AG08396 (cell line): ENCODE measurements around the gene HSPA1A.
A peak's percentile ranks its signal among the peaks of the same experiment; 100 is the strongest.
"Not testable (repeated sequence)": the region's sequence is repeated elsewhere in the genome, so short reads cannot be mapped to it uniquely, and the experiment has no call there.

Source experiments
- DNase-seq: peaks from one replicate; pipeline ENCODE4 v3.0.0; 2012; ENCODE audit warnings: low spot score, mixed read lengths

The HSPA1A gene

DNA sequence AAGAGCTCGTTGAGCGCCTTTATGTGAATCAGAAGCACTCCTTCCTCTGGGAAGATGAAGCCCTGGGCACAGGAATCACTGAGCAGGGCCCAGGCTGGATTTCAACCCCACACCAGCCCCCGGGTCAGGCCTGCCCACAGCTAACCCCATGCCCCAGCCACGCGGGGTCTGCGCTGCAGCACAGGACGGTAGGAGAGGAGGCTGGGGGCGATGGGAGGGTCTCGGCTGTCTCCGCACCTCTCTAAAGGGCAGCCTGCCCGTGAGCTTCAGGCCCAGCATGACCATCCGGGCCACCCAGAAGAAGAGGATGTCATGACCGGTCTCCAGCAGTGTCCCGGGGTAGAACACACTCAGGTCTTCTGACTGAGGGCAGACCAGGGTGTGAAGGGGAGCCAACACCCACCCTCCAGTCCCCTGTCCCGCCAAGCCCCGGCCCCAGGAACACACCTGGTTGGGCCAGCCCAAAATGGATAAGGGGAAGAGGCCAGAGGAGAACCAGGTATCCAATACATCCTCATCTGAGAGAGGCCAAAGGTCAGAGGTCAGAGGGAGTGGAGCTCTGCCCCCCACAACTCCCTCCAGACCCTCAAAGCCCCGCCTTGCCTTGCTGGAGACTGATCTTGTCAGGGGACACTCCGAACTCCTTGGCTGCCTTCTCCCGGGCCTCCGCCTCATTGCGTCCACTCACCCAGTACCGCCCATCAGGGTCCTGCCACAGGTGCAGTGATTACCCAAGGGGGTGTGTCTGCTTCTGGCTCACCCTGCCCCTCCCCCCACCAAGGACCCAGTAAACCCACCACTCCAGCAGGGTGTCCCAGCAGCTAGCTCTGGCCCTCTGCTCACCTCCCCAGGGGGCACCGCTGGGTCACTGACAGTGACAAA is 33.9 kb upstream of the HSPA1A start:
- no peak for DNase-seq

GRCh38 chr6:31782126-31782855 is 33.1 kb upstream of the HSPA1A start:
- DNase-seq: no peak

GRCh38 chr6:31784098-31784925 is 31.0 kb upstream of the HSPA1A start:
- DNase-seq: no peak

GRCh38 chr6:31785475-31785874 is 29.9 kb upstream of the HSPA1A start:
- DNase-seq: no peak

GRCh38 chr6:31791324-31792089 is 23.8 kb upstream of the HSPA1A start:
- DNase-seq: peak; percentile 82

DNA sequence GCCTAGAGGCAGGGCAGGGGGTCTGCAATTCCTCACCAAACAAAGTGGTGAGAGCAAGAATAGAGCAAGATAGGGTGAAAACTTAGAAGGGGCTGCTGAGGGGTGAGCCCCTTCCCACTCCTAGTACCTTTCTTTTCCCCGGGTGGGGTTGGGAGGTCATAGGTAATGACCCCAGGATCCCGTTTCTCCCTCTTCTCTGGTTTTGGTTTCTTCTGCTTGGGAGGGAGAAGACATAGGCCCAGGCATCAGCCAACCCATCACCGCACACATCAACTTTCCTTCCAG is 23.3 kb upstream of the HSPA1A start:
- DNase-seq: no peak

DNA sequence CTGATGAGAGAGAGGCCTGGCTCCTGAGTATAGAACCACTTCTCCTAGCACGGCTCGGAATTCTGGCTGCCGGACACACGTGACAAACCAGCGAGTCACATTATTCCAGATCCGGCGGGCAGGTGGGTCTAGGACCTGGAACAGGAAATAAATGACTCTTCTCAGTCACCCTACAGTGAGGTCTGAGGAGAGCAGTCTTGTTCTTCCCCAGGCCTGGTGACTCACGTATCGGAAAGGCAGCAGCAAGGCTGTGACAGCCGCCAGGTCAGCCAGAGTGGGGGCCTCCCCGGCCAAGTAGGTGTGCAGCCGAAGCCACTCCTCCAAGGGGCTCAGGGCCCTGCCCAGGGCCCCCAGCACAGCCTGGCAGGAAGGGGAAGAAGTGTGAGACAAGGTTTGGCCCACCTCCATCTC is 22.6 kb upstream of the HSPA1A start:
- DNase-seq: peak; percentile 8

- not testable (repeated sequence) for DNase-seq
Observed at GRCh38 chr6:31793927-31794245, 21.5 kb upstream of the HSPA1A start.

- DNase-seq: peak; percentile 50
Observed at GRCh38 chr6:31794294-31794865, 21.0 kb upstream of the HSPA1A start.

DNA sequence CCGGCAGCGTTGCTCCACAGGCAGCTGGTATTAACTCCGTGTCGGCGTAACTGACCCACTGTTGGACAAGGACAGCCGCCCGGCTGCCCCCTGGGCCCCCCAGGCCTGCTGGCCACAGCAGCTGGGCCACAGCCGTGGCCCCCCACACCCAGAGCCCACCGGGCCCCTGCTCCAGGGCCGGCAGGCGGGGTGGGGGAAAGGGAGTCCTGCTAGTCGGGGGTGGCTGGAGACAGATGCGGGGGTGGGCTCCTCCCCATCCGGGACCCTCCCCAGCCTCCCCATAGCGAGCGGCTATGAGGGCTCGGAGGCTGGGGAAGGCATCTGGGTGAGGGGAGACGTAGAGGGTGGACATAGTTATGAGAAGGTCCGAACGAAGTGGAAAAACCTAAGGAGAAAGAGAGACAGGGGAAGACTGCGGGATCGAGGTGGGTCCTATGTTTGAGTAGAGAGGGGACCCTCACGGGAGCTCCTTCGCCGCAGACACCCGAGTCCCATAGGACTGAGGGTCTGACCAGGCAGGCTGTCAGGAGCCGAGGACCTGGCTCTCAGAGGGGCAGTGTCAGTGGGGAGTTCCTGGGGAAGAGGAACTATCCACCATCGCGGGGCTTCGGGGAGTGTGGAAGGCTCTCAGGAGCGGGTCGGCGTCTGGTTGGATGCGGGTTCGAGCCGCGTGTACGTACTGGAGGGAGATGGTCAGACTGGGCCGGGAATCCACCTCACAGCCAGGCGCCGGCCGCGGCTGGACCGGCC is 20.3 kb upstream of the HSPA1A start:
- peak; percentile 77 for DNase-seq

DNA sequence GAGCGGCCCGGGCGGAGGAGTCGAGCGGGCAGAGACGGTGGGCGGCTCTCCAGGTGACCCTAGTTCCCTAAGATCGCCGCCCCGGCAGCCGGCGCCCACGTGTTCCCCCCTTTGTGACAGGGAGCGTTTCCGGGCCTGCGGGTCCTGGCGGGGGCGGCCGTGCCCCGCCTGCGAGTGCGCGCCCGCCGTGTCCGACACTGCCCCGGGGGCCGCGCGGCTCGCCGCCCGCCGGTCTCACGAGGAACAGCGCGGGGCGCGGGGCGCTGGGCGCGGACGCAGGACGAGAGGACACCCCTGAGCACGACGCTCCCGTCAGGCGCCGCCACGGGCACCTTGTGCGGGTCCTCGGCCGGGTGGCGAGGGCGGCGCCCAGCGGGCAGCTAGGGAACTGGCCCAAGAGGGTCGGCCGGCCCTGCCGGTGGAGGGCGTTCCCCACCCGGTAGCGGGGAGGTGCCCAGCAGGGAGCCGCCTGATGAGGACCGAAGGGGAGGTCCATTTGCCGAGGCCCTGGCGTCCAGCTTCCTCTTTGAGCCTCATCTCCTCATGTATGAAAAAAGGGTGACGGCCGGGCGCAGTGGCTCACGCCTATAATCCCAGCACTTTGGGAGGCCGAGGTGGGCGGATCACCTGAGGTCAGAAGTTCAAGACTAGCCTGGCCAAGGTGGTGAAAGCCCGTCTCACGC is 19.6 kb upstream of the HSPA1A start, which contains the start of gene VARS1:
VARS1 (minus strand) TSS at position 137 of the 683 bp plus-strand sequence. CDS start 535 bp downstream, outside the sequence.
- DNase-seq: peak; percentile 97

DNA sequence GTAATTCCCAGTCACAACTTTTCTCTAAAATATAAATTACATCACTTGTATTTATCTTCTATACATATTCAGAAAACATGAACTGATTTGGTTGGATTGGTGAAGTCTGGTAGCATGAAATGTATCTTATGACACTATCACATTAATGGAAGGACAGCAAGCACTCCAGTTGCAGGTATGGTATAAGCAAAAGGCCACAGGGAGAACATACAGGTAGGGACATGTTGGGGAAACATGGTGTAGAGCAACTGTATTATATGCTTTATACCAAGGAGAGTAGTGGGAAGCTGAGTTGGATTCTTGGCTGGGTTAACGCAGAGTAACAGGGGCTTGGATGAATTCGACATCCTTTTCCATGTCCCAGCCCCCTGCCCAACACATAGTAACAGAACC is 18.4 kb upstream of the HSPA1A start:
- DNase-seq: no peak

DNA sequence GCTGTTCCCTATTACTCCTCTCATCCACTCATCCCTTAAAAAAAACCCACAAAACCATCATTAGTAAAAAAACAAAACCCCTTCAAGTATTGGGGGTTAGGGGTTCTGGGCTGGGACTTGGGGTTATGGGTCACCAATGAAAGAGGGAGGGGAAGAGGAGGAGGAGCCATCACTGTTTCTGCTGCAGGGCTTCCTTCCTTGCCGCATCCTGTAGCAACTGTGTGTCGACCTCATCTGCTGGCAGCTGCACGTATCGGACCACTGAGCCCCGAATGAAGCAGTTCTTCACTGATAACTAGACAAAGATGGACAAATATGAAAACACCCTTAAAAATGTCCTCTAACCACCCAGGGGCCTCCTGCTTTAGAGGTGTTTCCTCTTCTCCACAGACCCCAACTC is 17.8 kb upstream of the HSPA1A start:
- DNase-seq: no peak

- peak; percentile 28 for DNase-seq
Observed at GRCh38 chr6:31799781-31800180, 15.6 kb upstream of the HSPA1A start.

GRCh38 chr6:31801031-31801927 is 14.1 kb upstream of the HSPA1A start:
- not testable (repeated sequence) for DNase-seq

- no peak for DNase-seq
Observed at GRCh38 chr6:31805939-31806469, 9.3 kb upstream of the HSPA1A start.

- peak; percentile 100 for DNase-seq
Observed at GRCh38 chr6:31806470-31807272, 8.7 kb upstream of the HSPA1A start, which contains the start of gene LSM2. Gene LSM2, minus strand, starts transcription at chr6:31806966. Its CDS starts 209 bp downstream, at chr6:31806757.

GRCh38 chr6:31808599-31808998 is 6.7 kb upstream of the HSPA1A start:
- not testable (repeated sequence) for DNase-seq
